Measurements from ENCODE around the gene TOR1AIP1.
"Not testable (repeated sequence)": the region's sequence is repeated elsewhere in the genome, so short reads cannot be mapped to it uniquely, and the experiment has no call there.

DNA sequence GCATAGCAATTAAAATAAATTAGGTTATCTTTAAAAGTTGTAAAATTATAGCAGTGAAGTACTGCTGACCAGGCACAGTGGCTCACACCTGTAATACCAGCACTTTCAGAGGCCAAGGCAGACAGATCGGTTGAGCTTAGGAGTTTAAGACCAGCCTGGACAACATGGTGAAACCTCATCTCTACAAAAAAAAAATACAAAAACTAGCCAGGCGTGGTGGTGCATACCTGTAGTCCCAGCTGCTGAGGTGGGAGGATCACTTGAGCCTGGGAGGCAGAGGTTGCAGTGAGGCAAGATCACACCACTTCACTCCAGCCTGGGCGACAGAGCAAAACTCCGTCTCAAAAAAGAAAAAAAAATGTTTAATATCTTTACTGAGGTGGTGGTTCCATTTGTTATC is 26.3 kb upstream of the TOR1AIP1 start:
- TF ChIP-seq SUZ12 (IDR thresholded peaks at IDR 0.05; ENCODE audit: extremely low read depth, insufficient read depth, insufficient read length); YY1 (IDR thresholded peaks at IDR 0.05; ENCODE audit: insufficient read depth, insufficient read length); ZNF274 (IDR thresholded peaks at IDR 0.05; ENCODE audit: low read depth, low read length): not testable (repeated sequence)

Data from NT2/D1 (cell line).